Liver (tissue), 9 donors: Measurements from ENCODE around the gene TEX36. TPM values are rescaled to one million over a fixed set of nuclear protein-coding genes. Genes with fewer than 3 reads are reported as not detected.

Experiments
- DNase-seq: peaks from one replicate; pipeline ENCODE4 v3.0.0-alpha.2; 2017; ENCODE audit warnings: low spot score
- H3K27ac ChIP-seq, 2 donors: one replicate each; pipeline ENCODE4 v1.7.0; 2013; ENCODE audit warnings: inconsistent platforms in 2 of 2, low read length in 2 of 2, control low read depth in 1 of 2, low read depth in 1 of 2, mild to moderate bottlenecking in 1 of 2
- H3K27me3 ChIP-seq, 4 donors: one replicate each; pipeline versions ENCODE4 v1.6.1 to v1.7.0; 2013; ENCODE audit warnings: low read length in 3 of 4, inconsistent platforms in 1 of 4, mild to moderate bottlenecking in 1 of 4, moderate library complexity in 1 of 4; ENCODE audit not compliant: control insufficient read depth in 4 of 4, insufficient read depth in 4 of 4
- H3K36me3 ChIP-seq, 4 donors: one replicate each; pipeline versions ENCODE4 v1.6.1 to v1.7.0; 2013; ENCODE audit warnings: low read length in 3 of 4, mild to moderate bottlenecking in 3 of 4, low read depth in 1 of 4, moderate library complexity in 1 of 4; ENCODE audit not compliant: control insufficient read depth in 4 of 4, insufficient read depth in 3 of 4
- H3K4me1 ChIP-seq, 4 donors: one replicate each; pipeline versions ENCODE4 v1.6.1 to v1.7.0; 2013; ENCODE audit warnings: low read length in 3 of 4, mild to moderate bottlenecking in 3 of 4, moderate library complexity in 1 of 4; ENCODE audit not compliant: control insufficient read depth in 4 of 4, insufficient read depth in 4 of 4
- H3K4me3 ChIP-seq, 3 donors: one replicate each; pipeline versions ENCODE4 v1.6.1 to v1.7.0; 2013; ENCODE audit warnings: low read length in 3 of 3, control low read depth in 1 of 3, low read depth in 1 of 3, mild to moderate bottlenecking in 1 of 3
- H3K9ac ChIP-seq, 2 donors: one replicate each; pipeline ENCODE4 v1.7.0; 2013; ENCODE audit warnings: low read length in 2 of 2, mild to moderate bottlenecking in 2 of 2, moderate library complexity in 2 of 2, control low read depth in 1 of 2, low read depth in 1 of 2
- H3K9me3 ChIP-seq, 4 donors: one replicate each; pipeline versions ENCODE4 v1.6.1 to v1.7.0; 2013; ENCODE audit warnings: low read length in 3 of 4; ENCODE audit not compliant: control insufficient read depth in 4 of 4
- ATF3 ChIP-seq: IDR thresholded peaks from 2 replicates; pipeline ENCODE4 v1.6.1; 2016; ENCODE audit warnings: antibody characterized with exemption
- CTCF ChIP-seq: fragments of 150-350 bp; IDR thresholded peaks from 2 replicates; pipeline ENCODE4 v1.5.1; 2017; ENCODE audit warnings: improper control_type of control experiment, low read depth, low read length; ENCODE audit not compliant: missing input control
- EGR1 ChIP-seq, 2 donors: IDR thresholded peaks; 2 replicates each; pipeline ENCODE4 v1.6.1; 2016 to 2018; ENCODE audit warnings: antibody characterized with exemption in 2 of 2, low read depth in 2 of 2
- FOXA1 ChIP-seq: IDR thresholded peaks from 2 replicates; pipeline ENCODE4 v1.6.1; 2016; ENCODE audit warnings: antibody characterized with exemption
- FOXA2 ChIP-seq: IDR thresholded peaks from 2 replicates; pipeline ENCODE4 v1.6.1; 2016; ENCODE audit warnings: antibody characterized with exemption
- GABPA ChIP-seq, 2 donors: IDR thresholded peaks in 1 of 2; conservative IDR thresholded peaks in 1 of 2; 2 replicates each; pipeline ENCODE4 v1.6.1; 2016; ENCODE audit warnings: antibody characterized with exemption in 2 of 2, mild to moderate bottlenecking in 1 of 2, moderate library complexity in 1 of 2
- HNF4A ChIP-seq, 2 donors: conservative IDR thresholded peaks; 2 replicates each; pipeline ENCODE4 v1.6.1; 2016; ENCODE audit warnings: antibody characterized with exemption in 2 of 2, mild to moderate bottlenecking in 2 of 2
- HNF4G ChIP-seq: IDR thresholded peaks from 2 replicates; pipeline ENCODE4 v1.6.1; 2016; ENCODE audit warnings: antibody characterized with exemption
- JUND ChIP-seq, 2 donors: IDR thresholded peaks; 2 replicates each; pipeline ENCODE4 v1.6.1; 2016; ENCODE audit warnings: antibody characterized with exemption in 2 of 2
- MAX ChIP-seq: IDR thresholded peaks from 2 replicates; pipeline ENCODE4 v1.6.1; 2016; ENCODE audit warnings: antibody characterized with exemption
- NR2F2 ChIP-seq: IDR thresholded peaks from 2 replicates; pipeline ENCODE4 v1.6.1; 2016; ENCODE audit warnings: antibody characterized with exemption
- RAD21 ChIP-seq, 2 donors: IDR thresholded peaks; 2 replicates each; pipeline ENCODE4 v1.6.1; 2016; ENCODE audit warnings: antibody characterized with exemption in 2 of 2, mild to moderate bottlenecking in 2 of 2
- REST ChIP-seq: IDR thresholded peaks from 2 replicates; pipeline ENCODE4 v1.6.1; 2016; ENCODE audit warnings: antibody characterized with exemption, mild to moderate bottlenecking
- RXRA ChIP-seq, 2 donors: IDR thresholded peaks; 2 replicates each; pipeline ENCODE4 v1.6.1; 2017 to 2018; ENCODE audit warnings: antibody characterized with exemption in 2 of 2, mild to moderate bottlenecking in 1 of 2
- SP1 ChIP-seq: IDR thresholded peaks from 2 replicates; pipeline ENCODE4 v1.6.1; 2018; ENCODE audit warnings: antibody characterized with exemption, mild to moderate bottlenecking
- TAF1 ChIP-seq: conservative IDR thresholded peaks from 2 replicates; pipeline ENCODE4 v1.6.1; 2016; ENCODE audit warnings: antibody characterized with exemption, mild to moderate bottlenecking
- YY1 ChIP-seq: IDR thresholded peaks from 2 replicates; pipeline ENCODE4 v1.6.1; 2016; ENCODE audit warnings: antibody characterized with exemption, mild to moderate bottlenecking
- ZBTB33 ChIP-seq: IDR thresholded peaks from 2 replicates; pipeline ENCODE4 v1.6.1; 2016; ENCODE audit warnings: antibody characterized with exemption
- WGBS: extraction: QIAGEN DNeasy Blood & Tissue Kit; methylation state at CpG from one replicate; pipeline ENCODE4 v1.1.7; 2013; 5-methylcytosine and 5-hydroxymethylcytosine counted together
- polyA plus RNA-seq, 2 donors: library from polyadenylated mRNA; stranded (reverse) in 1 of 2; unstranded in 1 of 2; fragments of 200-250 nt in 1 of 2; fragments of >200 nt in 1 of 2; fragmentation: Nextera tagmentation in 1 of 2; extraction: Ambion mirVana in 1 of 2; gene quantifications; one replicate each; pipeline versions ENCODE4 v1.2.1 to v1.2.3, GENCODE V29; 2013 to 2015
- total RNA-seq, 2 donors: library from RNA; depleted of rRNA; stranded (reverse); fragments of >200 nt; gene quantifications; one replicate each; pipeline ENCODE4 v1.2.3, GENCODE V29; 2014
- donor health status: healthy.
- donor health status: healthy.
- donor health status: healthy.
- donor health status: healthy.
- donor health status: healthy.

Gene TEX36
- total and polyA plus RNA-seq, 4 donors: not detected

- no peaks in the 10 kb centered on the region for H3K36me3 ChIP-seq
- no peaks in the 10 kb centered on the region for H3K4me1 ChIP-seq
- H3K9ac ChIP-seq: no peak overlapping the region
- H3K27ac ChIP-seq: no peak overlapping the region
- DNase-seq: no peak
- H3K9me3 ChIP-seq: no peaks in the 10 kb centered on the region
- no peaks in the 10 kb centered on the region for H3K27me3 ChIP-seq
- 67% methylated on average over 1 of the region's 1 CpG for WGBS
- TF ChIP-seq MAX (no peak), JUND (IDR thresholded peaks at IDR 0.05) (no peak), TAF1 (no peak), EGR1 (IDR thresholded peaks at IDR 0.05; ENCODE audit: low read depth in 2 of 2) (no peak), HNF4A (conservative IDR thresholded peaks at IDR 0.05) (no peak), ATF3 (no peak), FOXA1 (no peak), CTCF (no peak), ZBTB33 (no peak), REST (no peak), GABPA (IDR thresholded peaks at IDR 0.05 in 1 of 2, conservative IDR thresholded peaks at IDR 0.05 in 1 of 2) (no peak), RXRA (IDR thresholded peaks at IDR 0.05) (no peak), NR2F2 (no peak), FOXA2 (no peak), HNF4G (no peak), RAD21 (IDR thresholded peaks at IDR 0.05) (no peak), SP1 (no peak), YY1 (no peak)
- no peak overlapping the region for H3K4me3 ChIP-seq
Measured at GRCh38 chr10:125694883-125695282, 11.9 kb upstream of the TEX36 start.

GRCh38 chr10:125693524-125693847 is 10.5 kb upstream of the TEX36 start:
- TF ChIP-seq REST (no peak), FOXA2 (no peak), MAX (no peak), RXRA (IDR thresholded peaks at IDR 0.05) (no peak), ZBTB33 (no peak), YY1 (no peak), TAF1 (no peak), JUND (IDR thresholded peaks at IDR 0.05) (no peak)
- H3K36me3 ChIP-seq: no peaks in the 10 kb centered on the region
- DNase-seq: no peak
- peaks cover 0 to 3% (median 0%) of the 10 kb centered on the region in 4 donors for H3K27me3 ChIP-seq
- no peaks in the 10 kb centered on the region for H3K4me1 ChIP-seq
- H3K9ac ChIP-seq: no peak overlapping the region
- 87% methylated on average over 2 of the region's 2 CpGs for WGBS
- H3K9me3 ChIP-seq: no peaks in the 10 kb centered on the region
- no peak overlapping the region for H3K27ac ChIP-seq
- H3K4me3 ChIP-seq: no peak overlapping the region
